ENCODE measurements around the gene SFXN5.

SFXN5 gene

GRCh38 chr2:73071360-73072128 lies at the start of gene SFXN5 (continued):
- no peak for TF ChIP-seq ZNF23 (tag by site-specific recombination; IDR thresholded peaks at IDR 0.05; ENCODE audit: borderline replicate concordance)
- TF ChIP-seq PBX3 (CRISPR knock-in tag; IDR thresholded peaks at IDR 0.05) = peak; percentile 93
- TF ChIP-seq ZNF513 (tag by site-specific recombination; IDR thresholded peaks at IDR 0.05) = no peak
- TF ChIP-seq ZNF169 (tag by site-specific recombination; IDR thresholded peaks at IDR 0.05) = no peak
- no peak for TF ChIP-seq ZNF184 (tag by site-specific recombination; IDR thresholded peaks at IDR 0.05)
- no peak for TF ChIP-seq ZNF354C (tag by site-specific recombination; IDR thresholded peaks at IDR 0.05; ENCODE audit: borderline replicate concordance, low read depth)
- 0 out of 2 replicates have a peak, but pooled peaks have one; percentile 30 for TF ChIP-seq TSHZ1 (tag by site-specific recombination; IDR thresholded peaks at IDR 0.05; ENCODE audit: borderline replicate concordance)
- no peak for TF ChIP-seq ZNF707 (tag by site-specific recombination; IDR thresholded peaks at IDR 0.05)
- no peak for TF ChIP-seq ZNF555 (tag by site-specific recombination; conservative IDR thresholded peaks at IDR 0.05)
- no peak for TF ChIP-seq ZNF211 (tag by site-specific recombination; IDR thresholded peaks at IDR 0.05; ENCODE audit: low read depth)
- TF ChIP-seq ZBTB21 (tag by site-specific recombination; IDR thresholded peaks at IDR 0.05) = no peak
- TF ChIP-seq SCRT1 (tag by site-specific recombination; IDR thresholded peaks at IDR 0.05; ENCODE audit: borderline replicate concordance) = no peak
- TF ChIP-seq ZNF837 (tag by site-specific recombination; IDR thresholded peaks at IDR 0.05) = no peak
- no peak for TF ChIP-seq ZNF202 (tag by site-specific recombination; IDR thresholded peaks at IDR 0.05; ENCODE audit: borderline replicate concordance)
- TF ChIP-seq WT1 (tag by site-specific recombination; IDR thresholded peaks at IDR 0.05) = no peak
- TF ChIP-seq PATZ1 (tag by site-specific recombination; IDR thresholded peaks at IDR 0.05) = peak; percentile 94
- TF ChIP-seq SCRT2 (tag by site-specific recombination; IDR thresholded peaks at IDR 0.05) = no peak
- no peak for TF ChIP-seq OSR2 (tag by site-specific recombination; IDR thresholded peaks at IDR 0.05)
- peak; percentile 96 for TF ChIP-seq KLF16 (tag by site-specific recombination; IDR thresholded peaks at IDR 0.05)
- TF ChIP-seq ZNF175 (tag by site-specific recombination; IDR thresholded peaks at IDR 0.05) = no peak
- TF ChIP-seq YY2 (tag by site-specific recombination; IDR thresholded peaks at IDR 0.05) = peak; percentile 87
- TF ChIP-seq ZNF549 (tag by site-specific recombination; IDR thresholded peaks at IDR 0.05) = no peak
- TF ChIP-seq ZNF704 (tag by site-specific recombination; IDR thresholded peaks at IDR 0.05) = no peak
- TF ChIP-seq ZNF221 (tag by site-specific recombination; IDR thresholded peaks at IDR 0.05; ENCODE audit: borderline replicate concordance) = no peak
- no peak for TF ChIP-seq PRDM1 (tag by site-specific recombination; IDR thresholded peaks at IDR 0.05)
- TF ChIP-seq ZBTB8A (tag by site-specific recombination; IDR thresholded peaks at IDR 0.05) = peak; percentile 89
- TF ChIP-seq ZNF341 (tag by site-specific recombination; IDR thresholded peaks at IDR 0.05; ENCODE audit: low read depth) = peak; percentile 87
- no peak for TF ChIP-seq ZSCAN18 (tag by site-specific recombination; IDR thresholded peaks at IDR 0.05)
- no peak for TF ChIP-seq ZNF654 (tag by site-specific recombination; IDR thresholded peaks at IDR 0.05; ENCODE audit: low read depth)
- no peak for TF ChIP-seq ZNF792 (tag by site-specific recombination; IDR thresholded peaks at IDR 0.05)

Data from HEK293 (cell line).